ENCODE data around the gene MAP2.

Gene MAP2

DNA sequence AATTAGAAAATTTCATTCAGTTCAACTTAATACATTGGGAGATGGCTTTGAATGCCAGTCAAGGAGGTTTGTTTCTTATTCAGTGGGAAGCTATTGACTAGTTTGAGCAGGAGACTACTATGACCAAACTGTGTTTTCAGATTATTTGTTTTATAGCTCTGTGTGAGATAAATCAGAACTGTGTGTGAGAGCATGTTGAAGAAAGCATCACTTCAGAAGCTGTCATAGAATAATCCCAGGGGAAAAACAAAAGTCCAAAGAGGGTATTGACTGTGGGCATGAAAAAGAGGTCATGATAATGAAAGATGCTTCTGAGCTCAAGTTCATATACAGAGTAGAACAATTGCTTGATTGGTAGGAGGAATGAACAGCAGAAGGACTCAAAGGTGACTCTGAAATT lies 160.6 kb downstream of the MAP2 start:
- peaks cover 0 to 80% of the 10 kb centered on the region in 2 donors for H3K36me3 ChIP-seq (replicated peaks in 1 of 2; ENCODE audit: control insufficient read depth in 2 of 2, insufficient read depth in 2 of 2, low read length in 2 of 2)
- H4K8ac ChIP-seq (ENCODE audit: low read depth, low read length) = no peak overlapping the region
- DNase-seq (ENCODE audit: low spot score) = no peak
- no peak overlapping the region for H3K4ac ChIP-seq (ENCODE audit: low read length)
- H3K18ac ChIP-seq (ENCODE audit: low read length) = no peak overlapping the region
- H2BK12ac ChIP-seq (ENCODE audit: low read length) = no peak overlapping the region
- H3K27ac ChIP-seq (replicated peaks; ENCODE audit: low read length) = no peak overlapping the region
- H2BK15ac ChIP-seq (ENCODE audit: low read length) = no peak overlapping the region
- no peak overlapping the region for H3K4me3 ChIP-seq (ENCODE audit: low read length in 2 of 2)
- no peak overlapping the region for H2AK5ac ChIP-seq (ENCODE audit: low read depth, low read length)
- H3K9ac ChIP-seq (ENCODE audit: low read depth, low read length, poor library complexity) = no peak overlapping the region
- no peak overlapping the region for H2AFZ ChIP-seq (ENCODE audit: low read length)
- no peak overlapping the region for H3K4me2 ChIP-seq (ENCODE audit: insufficient read depth, low read length, poor library complexity, severe bottlenecking)
- H2BK5ac ChIP-seq (ENCODE audit: low read length) = no peak overlapping the region
- no peak overlapping the region for H3K23ac ChIP-seq (ENCODE audit: low read depth, low read length, poor library complexity)
- no peak overlapping the region for H2BK120ac ChIP-seq (ENCODE audit: low read depth, low read length)
- H3K14ac ChIP-seq (ENCODE audit: low read length) = no peak overlapping the region
- no peaks in the 10 kb centered on the region for H3K79me1 ChIP-seq (ENCODE audit: low read depth, low read length)
- no peak overlapping the region for H4K91ac ChIP-seq (ENCODE audit: low read depth, low read length, poor library complexity)
- H3K4me1 ChIP-seq (ENCODE audit: control insufficient read depth in 2 of 2, insufficient read depth in 1 of 2, low read depth in 1 of 2, low read length in 2 of 2) = peaks cover 2 to 11% of the 10 kb centered on the region in 2 donors
- H3K27me3 ChIP-seq (ENCODE audit: control insufficient read depth in 3 of 3, insufficient read depth in 3 of 3, low read depth in 1 of 3, low read length in 3 of 3) = no peaks in the 10 kb centered on the region
- peaks cover 0 to 18% of the 10 kb centered on the region in 2 donors for H3K9me3 ChIP-seq (replicated peaks in 1 of 2; ENCODE audit: control insufficient read depth in 2 of 2, insufficient read depth in 1 of 2, low read depth in 1 of 2, low read length in 2 of 2)

DNA sequence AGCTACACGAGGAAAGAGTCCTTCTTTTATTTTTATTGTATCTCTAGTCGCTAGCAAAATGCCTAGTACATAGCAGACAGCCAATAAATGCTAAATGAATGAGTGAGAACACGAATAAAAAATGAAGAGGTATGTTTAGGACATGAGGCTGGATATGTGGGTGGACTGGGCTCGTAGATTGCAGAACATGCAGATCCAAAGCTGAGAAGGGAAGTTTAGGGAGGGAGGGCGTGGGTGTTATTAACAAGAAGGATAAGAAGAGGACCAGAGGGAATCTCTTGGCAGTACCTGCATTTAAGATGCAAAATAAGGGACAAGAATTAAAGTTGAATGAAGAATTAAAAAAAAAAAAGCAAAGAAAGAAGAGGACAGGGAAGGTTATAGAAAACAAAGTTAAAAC lies 161.1 kb downstream of the MAP2 start:
- H2BK5ac ChIP-seq (ENCODE audit: low read length) = no peak overlapping the region
- peaks cover 0 to 84% of the 10 kb centered on the region in 2 donors for H3K36me3 ChIP-seq (replicated peaks in 1 of 2; ENCODE audit: control insufficient read depth in 2 of 2, insufficient read depth in 2 of 2, low read length in 2 of 2)
- H4K8ac ChIP-seq (ENCODE audit: low read depth, low read length) = no peak overlapping the region

GRCh38 chr2:209591021-209591420 lies 167.2 kb downstream of the MAP2 start:
- H3K9me3 ChIP-seq (replicated peaks in 1 of 2; ENCODE audit: control insufficient read depth in 2 of 2, insufficient read depth in 1 of 2, low read depth in 1 of 2, low read length in 2 of 2) = peaks cover 0 to 19% of the 10 kb centered on the region in 2 donors
- no peak overlapping the region for H3K4me2 ChIP-seq (ENCODE audit: insufficient read depth, low read length, poor library complexity, severe bottlenecking)
- no peak overlapping the region for H2BK15ac ChIP-seq (ENCODE audit: low read length)
- H3K27ac ChIP-seq (replicated peaks; ENCODE audit: low read length) = no peak overlapping the region
- peaks cover 1 to 77% of the 10 kb centered on the region in 2 donors for H3K36me3 ChIP-seq (replicated peaks in 1 of 2; ENCODE audit: control insufficient read depth in 2 of 2, insufficient read depth in 2 of 2, low read length in 2 of 2)
- H3K79me1 ChIP-seq (ENCODE audit: low read depth, low read length) = no peaks in the 10 kb centered on the region
- H3K14ac ChIP-seq (ENCODE audit: low read length) = no peak overlapping the region
- H2AK5ac ChIP-seq (ENCODE audit: low read depth, low read length) = no peak overlapping the region
- H2BK12ac ChIP-seq (ENCODE audit: low read length) = no peak overlapping the region
- DNase-seq (ENCODE audit: low spot score) = no peak
- no peak overlapping the region for H3K18ac ChIP-seq (ENCODE audit: low read length)
- H3K4me1 ChIP-seq (ENCODE audit: control insufficient read depth in 2 of 2, insufficient read depth in 1 of 2, low read depth in 1 of 2, low read length in 2 of 2) = peaks cover 2 to 6% of the 10 kb centered on the region in 2 donors
- H3K23ac ChIP-seq (ENCODE audit: low read depth, low read length, poor library complexity) = no peak overlapping the region
- H4K8ac ChIP-seq (ENCODE audit: low read depth, low read length) = no peak overlapping the region
- H3K27me3 ChIP-seq (ENCODE audit: control insufficient read depth in 3 of 3, insufficient read depth in 3 of 3, low read depth in 1 of 3, low read length in 3 of 3) = no peaks in the 10 kb centered on the region
- H4K91ac ChIP-seq (ENCODE audit: low read depth, low read length, poor library complexity) = no peak overlapping the region
- H3K4me3 ChIP-seq (ENCODE audit: low read length in 2 of 2) = no peak overlapping the region
- no peak overlapping the region for H2AFZ ChIP-seq (ENCODE audit: low read length)
- no peak overlapping the region for H3K4ac ChIP-seq (ENCODE audit: low read length)
- no peak overlapping the region for H3K9ac ChIP-seq (ENCODE audit: low read depth, low read length, poor library complexity)
- WGBS, 2 donors (ENCODE audit: extremely low coverage in 2 of 2, insufficient read length in 2 of 2, insufficient replicate concordance in 1 of 2) = no CpG with 5 or more reads among the region's 2 CpGs
- no peak overlapping the region for H2BK120ac ChIP-seq (ENCODE audit: low read depth, low read length)
- no peak overlapping the region for H2BK5ac ChIP-seq (ENCODE audit: low read length)

More for the DNA sequence above, 161.1 kb downstream of the MAP2 start:
- Histone ChIP-seq H2AFZ (ENCODE audit: low read length) (no peak overlapping the region), H3K27ac (replicated peaks; ENCODE audit: low read length) (no peak overlapping the region), H2BK120ac (ENCODE audit: low read depth, low read length) (no peak overlapping the region), H3K4me2 (ENCODE audit: insufficient read depth, low read length, poor library complexity, severe bottlenecking) (no peak overlapping the region), H3K9ac (ENCODE audit: low read depth, low read length, poor library complexity) (no peak overlapping the region), H2AK5ac (ENCODE audit: low read depth, low read length) (no peak overlapping the region), H3K79me1 (ENCODE audit: low read depth, low read length) (no peaks in the 10 kb centered on the region), H2BK15ac (ENCODE audit: low read length) (no peak overlapping the region), H3K4me1 (ENCODE audit: control insufficient read depth in 2 of 2, insufficient read depth in 1 of 2, low read depth in 1 of 2, low read length in 2 of 2) (peaks cover 2 to 11% of the 10 kb centered on the region in 2 donors), H3K27me3 (ENCODE audit: control insufficient read depth in 3 of 3, insufficient read depth in 3 of 3, low read depth in 1 of 3, low read length in 3 of 3) (no peaks in the 10 kb centered on the region), H3K14ac (ENCODE audit: low read length) (no peak overlapping the region), H3K4ac (ENCODE audit: low read length) (no peak overlapping the region), H4K91ac (ENCODE audit: low read depth, low read length, poor library complexity) (no peak overlapping the region), H3K23ac (ENCODE audit: low read depth, low read length, poor library complexity) (no peak overlapping the region), H3K18ac (ENCODE audit: low read length) (no peak overlapping the region), H2BK12ac (ENCODE audit: low read length) (no peak overlapping the region), H3K4me3 (ENCODE audit: low read length in 2 of 2) (no peak overlapping the region), H3K9me3 (replicated peaks in 1 of 2; ENCODE audit: control insufficient read depth in 2 of 2, insufficient read depth in 1 of 2, low read depth in 1 of 2, low read length in 2 of 2) (peaks cover 0 to 18% of the 10 kb centered on the region in 2 donors)
- no CpG with 5 or more reads among the region's 5 CpGs for WGBS, 2 donors (ENCODE audit: extremely low coverage in 2 of 2, insufficient read length in 2 of 2, insufficient replicate concordance in 1 of 2)
- DNase-seq (ENCODE audit: low spot score) = no peak

GRCh38 chr2:209592106-209592505 lies 168.3 kb downstream of the MAP2 start:
- Histone ChIP-seq H3K9me3 (replicated peaks in 1 of 2; ENCODE audit: control insufficient read depth in 2 of 2, insufficient read depth in 1 of 2, low read depth in 1 of 2, low read length in 2 of 2) (peaks cover 0 to 19% of the 10 kb centered on the region in 2 donors), H3K27ac (replicated peaks; ENCODE audit: low read length) (no peak overlapping the region), H3K4ac (ENCODE audit: low read length) (no peak overlapping the region), H4K91ac (ENCODE audit: low read depth, low read length, poor library complexity) (no peak overlapping the region), H3K9ac (ENCODE audit: low read depth, low read length, poor library complexity) (no peak overlapping the region), H2BK12ac (ENCODE audit: low read length) (no peak overlapping the region), H2BK120ac (ENCODE audit: low read depth, low read length) (no peak overlapping the region), H3K23ac (ENCODE audit: low read depth, low read length, poor library complexity) (no peak overlapping the region), H3K79me1 (ENCODE audit: low read depth, low read length) (no peaks in the 10 kb centered on the region), H3K4me2 (ENCODE audit: insufficient read depth, low read length, poor library complexity, severe bottlenecking) (no peak overlapping the region), H2AK5ac (ENCODE audit: low read depth, low read length) (no peak overlapping the region), H3K36me3 (replicated peaks in 1 of 2; ENCODE audit: control insufficient read depth in 2 of 2, insufficient read depth in 2 of 2, low read length in 2 of 2) (peaks cover 1 to 71% of the 10 kb centered on the region in 2 donors), H2AFZ (ENCODE audit: low read length) (no peak overlapping the region), H3K4me3 (ENCODE audit: low read length in 2 of 2) (no peak overlapping the region), H2BK15ac (ENCODE audit: low read length) (no peak overlapping the region), H3K27me3 (ENCODE audit: control insufficient read depth in 3 of 3, insufficient read depth in 3 of 3, low read depth in 1 of 3, low read length in 3 of 3) (no peaks in the 10 kb centered on the region), H3K18ac (ENCODE audit: low read length) (no peak overlapping the region), H3K14ac (ENCODE audit: low read length) (no peak overlapping the region), H4K8ac (ENCODE audit: low read depth, low read length) (no peak overlapping the region), H3K4me1 (ENCODE audit: control insufficient read depth in 2 of 2, insufficient read depth in 1 of 2, low read depth in 1 of 2, low read length in 2 of 2) (peaks cover 2 to 6% of the 10 kb centered on the region in 2 donors), H2BK5ac (ENCODE audit: low read length) (no peak overlapping the region)
- no CpG with 5 or more reads among the region's 3 CpGs for WGBS, 2 donors (ENCODE audit: extremely low coverage in 2 of 2, insufficient read length in 2 of 2, insufficient replicate concordance in 1 of 2)
- no peak for DNase-seq (ENCODE audit: low spot score)
